Measurements from ENCODE around the gene FAM241A. TPM values are rescaled to one million over a fixed set of nuclear protein-coding genes. Genes with fewer than 3 reads are reported as not detected.

The FAM241A gene
- total and polyA plus RNA-seq, 2 of the 13 experiments (the other 11 are each of a cell fraction or from before 2014, with no cell fraction given) = 0.61 to 0.69 TPM

DNA sequence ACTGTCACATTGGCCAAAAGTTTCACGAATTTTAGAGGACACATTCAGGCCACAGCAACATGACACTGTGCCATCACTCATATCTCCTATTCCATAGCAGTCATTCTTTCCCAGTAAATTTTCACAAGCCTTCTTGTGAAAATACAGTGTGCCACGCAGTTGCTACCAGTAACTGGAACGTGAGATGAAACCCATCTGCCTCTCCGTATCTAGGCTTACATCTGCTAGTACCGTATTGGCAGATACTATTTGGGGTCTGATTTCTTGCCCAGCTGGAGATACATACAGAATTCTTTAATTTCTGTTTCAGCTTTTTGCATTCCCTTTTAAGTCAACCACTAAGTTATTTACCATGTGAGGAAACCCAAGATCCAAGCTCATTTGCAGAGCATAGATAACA, 8.7 kb upstream of the FAM241A start:
- 56% methylated on average over 5 of the region's 5 CpGs for WGBS (ENCODE audit: low lambda C conversion rate)
- H3K4me1 ChIP-seq (ENCODE audit: insufficient read depth, low read length) = peaks cover 16% of the 10 kb centered on the region
- intact Hi-C loops (cut with micrococcal nuclease; ENCODE audit: unreplicated experiment) = no loop called here
- peak overlapping the region; percentile 6 for H2AFZ ChIP-seq (ENCODE audit: low read length)
- FAIRE-seq (no peak), ATAC-seq (no peak), DNase-seq (ENCODE audit: low spot score) (no peak)
- H3K4me3 ChIP-seq (replicated peaks in 1 of 3; ENCODE audit: insufficient read depth in 1 of 3, low read depth in 2 of 3, low read length in 3 of 3) = no peak overlapping the region
- H3K9me3 ChIP-seq (ENCODE audit: low read length) = no peaks in the 10 kb centered on the region
- no peak overlapping the region for H3K4me2 ChIP-seq (ENCODE audit: low read depth, low read length)
- H4K20me1 ChIP-seq (ENCODE audit: insufficient read depth, low read length) = no peaks in the 10 kb centered on the region
- ChIA-PET CTCF (ENCODE audit: low intra/inter-chr PET ratio, low total read pairs) (no interaction called here), POLR2A (no interaction called here)
- H3K9ac ChIP-seq (ENCODE audit: insufficient read depth, low read depth, low read length) = no peak overlapping the region
- no peaks in the 10 kb centered on the region for H3K79me2 ChIP-seq (ENCODE audit: insufficient read depth, low read length)
- peaks cover 0 to 4% of the 10 kb centered on the region in 2 experiments; a peak in 1 of 5 replicates for H3K27me3 ChIP-seq (ENCODE audit: control insufficient read depth in 1 of 2, insufficient read depth in 2 of 2, low read length in 2 of 2)
- TF ChIP-seq ZFP41 (CRISPR knock-in tag; IDR thresholded peaks at IDR 0.05; ENCODE audit: borderline replicate concordance) = no peak
- TF ChIP-seq KMT2B (CRISPR knock-in tag; IDR thresholded peaks at IDR 0.05) = no peak
- TF ChIP-seq HIC2 (CRISPR knock-in tag; IDR thresholded peaks at IDR 0.05; ENCODE audit: low read depth) = no peak
- TF ChIP-seq ZNF614 (CRISPR knock-in tag; IDR thresholded peaks at IDR 0.05; ENCODE audit: borderline replicate concordance) = no peak
- no peak for TF ChIP-seq MBNL3 (CRISPR knock-in tag; conservative IDR thresholded peaks at IDR 0.05)
- no peak for TF ChIP-seq POLR2AphosphoS2 (IDR thresholded peaks at IDR 0.05; ENCODE audit: low read depth, low read length)
- no peak for TF ChIP-seq SUZ12 (IDR thresholded peaks at IDR 0.05; ENCODE audit: low read depth, low read length)
- no peak for TF ChIP-seq JUND (CRISPR knock-in tag; IDR thresholded peaks at IDR 0.05)
- H3K27ac ChIP-seq (ENCODE audit: extremely low read length, insufficient read depth, low read length) = no peak overlapping the region
- in situ Hi-C loops (cut with HindIII; ENCODE audit: extremely low pct_ligation_motif_present, low pct_unique_long_range_greater_than_20kb) = no loop called here
- no TSS peak for BruUV-seq (replicated peaks)
- H3K36me3 ChIP-seq (replicated peaks in 1 of 2; ENCODE audit: control insufficient read depth in 1 of 2, insufficient read depth in 2 of 2, low read length in 2 of 2) = no peaks in the 10 kb centered on the region

DNA sequence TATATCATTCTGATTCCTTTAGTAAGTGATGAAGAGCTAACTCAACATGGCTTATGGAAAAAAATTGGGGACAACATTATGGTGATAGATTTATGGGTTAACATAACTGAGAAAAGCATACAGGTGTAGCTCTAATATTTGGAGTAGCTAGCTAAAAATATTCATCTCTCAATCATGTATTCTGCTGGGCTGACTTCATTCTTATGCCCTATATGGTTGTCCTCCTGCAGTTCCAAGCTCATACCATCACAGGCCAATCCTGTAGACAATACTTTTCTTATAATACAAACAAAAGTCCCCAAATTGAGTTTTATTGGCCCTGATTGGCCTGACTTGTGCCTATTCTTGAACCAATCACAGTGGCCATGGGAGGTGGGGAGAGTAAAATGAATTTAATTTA, 6.7 kb upstream of the FAM241A start:
- no peak for DNase-seq (ENCODE audit: low spot score)
- Histone ChIP-seq H3K27ac (ENCODE audit: extremely low read length, insufficient read depth, low read length) (no peak overlapping the region), H3K27me3 (ENCODE audit: control insufficient read depth in 1 of 2, insufficient read depth in 2 of 2, low read length in 2 of 2) (peaks cover 0 to 4% of the 10 kb centered on the region in 2 experiments; a peak in 1 of 5 replicates), H4K20me1 (ENCODE audit: insufficient read depth, low read length) (no peaks in the 10 kb centered on the region), H3K4me2 (ENCODE audit: low read depth, low read length) (no peak overlapping the region), H3K9ac (ENCODE audit: insufficient read depth, low read depth, low read length) (no peak overlapping the region), H3K9me3 (ENCODE audit: low read length) (no peaks in the 10 kb centered on the region), H3K36me3 (replicated peaks in 1 of 2; ENCODE audit: control insufficient read depth in 1 of 2, insufficient read depth in 2 of 2, low read length in 2 of 2) (no peaks in the 10 kb centered on the region), H3K4me1 (ENCODE audit: insufficient read depth, low read length) (peaks cover 23% of the 10 kb centered on the region), H2AFZ (ENCODE audit: low read length) (no peak overlapping the region), H3K79me2 (ENCODE audit: insufficient read depth, low read length) (no peaks in the 10 kb centered on the region), H3K4me3 (replicated peaks in 1 of 3; ENCODE audit: insufficient read depth in 1 of 3, low read depth in 2 of 3, low read length in 3 of 3) (no peak overlapping the region)
- no peak for FAIRE-seq
- ChIA-PET POLR2A (no interaction called here), CTCF (ENCODE audit: low intra/inter-chr PET ratio, low total read pairs) (no interaction called here)
- no TSS peak for BruUV-seq (replicated peaks)
- no peak for ATAC-seq
- intact Hi-C loops (cut with micrococcal nuclease; ENCODE audit: unreplicated experiment) (no loop called here), in situ Hi-C loops (cut with HindIII; ENCODE audit: extremely low pct_ligation_motif_present, low pct_unique_long_range_greater_than_20kb) (no loop called here)
- TF ChIP-seq ZBTB26 (CRISPR knock-in tag; IDR thresholded peaks at IDR 0.05; ENCODE audit: borderline replicate concordance) (no peak), MTF1 (CRISPR knock-in tag; IDR thresholded peaks at IDR 0.05) (no peak), ZBTB38 (CRISPR knock-in tag; IDR thresholded peaks at IDR 0.05) (no peak), ZNF501 (CRISPR knock-in tag; IDR thresholded peaks at IDR 0.05) (no peak), BRD4 (CRISPR knock-in tag; IDR thresholded peaks at IDR 0.05) (no peak), TAF15 (IDR thresholded peaks at IDR 0.05; ENCODE audit: low read depth, low read length, poor library complexity, severe bottlenecking) (no peak), SMARCC2 (IDR thresholded peaks at IDR 0.05) (no peak), NBN (conservative IDR thresholded peaks at IDR 0.05) (no peak), JDP2 (CRISPR knock-in tag; IDR thresholded peaks at IDR 0.05; ENCODE audit: borderline replicate concordance) (no peak), RARG (CRISPR knock-in tag; IDR thresholded peaks at IDR 0.05; ENCODE audit: low read depth) (no peak)

Measured in HepG2 (cell line).